NK-92 treated with Interleukin-12 subunit alpha and Interleukin-12 subunit beta, amount 100 ng/mL, for 24 hours (cell line): ENCODE measurements around the gene LRRC4B.
"Not testable (repeated sequence)": the region's sequence is repeated elsewhere in the genome, so short reads cannot be mapped to it uniquely, and the experiment has no call there.

ENCODE experiments used
- DNase-seq: peaks from one replicate; lab custom pipeline; 2025; lab: John Stamatoyannopoulos, UW

Gene LRRC4B, protein sequence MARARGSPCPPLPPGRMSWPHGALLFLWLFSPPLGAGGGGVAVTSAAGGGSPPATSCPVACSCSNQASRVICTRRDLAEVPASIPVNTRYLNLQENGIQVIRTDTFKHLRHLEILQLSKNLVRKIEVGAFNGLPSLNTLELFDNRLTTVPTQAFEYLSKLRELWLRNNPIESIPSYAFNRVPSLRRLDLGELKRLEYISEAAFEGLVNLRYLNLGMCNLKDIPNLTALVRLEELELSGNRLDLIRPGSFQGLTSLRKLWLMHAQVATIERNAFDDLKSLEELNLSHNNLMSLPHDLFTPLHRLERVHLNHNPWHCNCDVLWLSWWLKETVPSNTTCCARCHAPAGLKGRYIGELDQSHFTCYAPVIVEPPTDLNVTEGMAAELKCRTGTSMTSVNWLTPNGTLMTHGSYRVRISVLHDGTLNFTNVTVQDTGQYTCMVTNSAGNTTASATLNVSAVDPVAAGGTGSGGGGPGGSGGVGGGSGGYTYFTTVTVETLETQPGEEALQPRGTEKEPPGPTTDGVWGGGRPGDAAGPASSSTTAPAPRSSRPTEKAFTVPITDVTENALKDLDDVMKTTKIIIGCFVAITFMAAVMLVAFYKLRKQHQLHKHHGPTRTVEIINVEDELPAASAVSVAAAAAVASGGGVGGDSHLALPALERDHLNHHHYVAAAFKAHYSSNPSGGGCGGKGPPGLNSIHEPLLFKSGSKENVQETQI

DNA sequence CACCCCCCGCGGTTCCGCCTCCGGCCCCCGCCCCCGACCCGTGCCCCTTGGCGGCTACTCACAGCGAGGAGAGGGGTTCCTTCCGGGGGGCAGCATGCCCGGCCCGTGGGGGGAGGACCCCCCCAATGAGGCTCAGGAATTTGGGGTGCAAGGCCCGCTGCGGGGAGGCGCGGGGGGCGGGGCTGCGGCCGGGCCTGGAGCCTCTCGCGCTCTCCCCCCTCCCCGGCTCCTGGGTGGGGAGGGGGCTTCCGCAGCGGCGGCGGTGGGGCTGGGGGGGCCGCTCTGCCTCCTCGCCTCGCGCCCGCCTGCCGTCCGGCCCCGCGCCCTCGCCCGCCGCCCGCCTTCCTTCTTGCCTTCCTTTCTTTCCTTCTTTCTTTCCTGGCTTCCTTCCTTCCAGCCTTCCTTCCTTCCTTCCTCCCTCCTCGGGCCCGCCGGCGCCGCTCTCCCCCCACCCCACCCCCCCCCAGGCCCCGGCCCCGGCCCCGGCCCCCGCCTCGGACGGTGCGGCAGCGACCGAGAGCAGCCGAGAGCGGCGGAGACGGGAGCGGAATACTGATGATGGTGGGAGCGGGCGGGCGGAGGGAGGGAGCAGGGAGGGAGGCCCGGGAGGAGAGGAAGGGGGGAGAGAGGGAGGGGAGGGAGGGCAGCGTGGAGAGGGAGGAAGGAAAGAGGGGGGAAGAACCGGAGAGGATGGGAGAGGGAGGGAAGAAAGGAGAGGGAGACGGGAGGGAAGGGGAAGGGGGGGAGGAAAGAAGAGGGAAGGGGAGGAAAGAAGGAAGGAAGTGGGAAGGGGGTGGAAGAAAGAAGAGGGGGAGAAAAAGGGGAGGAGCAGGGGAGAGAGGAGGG lies at the start of gene LRRC4B:
TSS of gene LRRC4B (minus strand) at position 554 of the 846 bp plus-strand sequence. CDS start 19,597 bp downstream, outside the sequence.
- DNase-seq, result no peak

DNA sequence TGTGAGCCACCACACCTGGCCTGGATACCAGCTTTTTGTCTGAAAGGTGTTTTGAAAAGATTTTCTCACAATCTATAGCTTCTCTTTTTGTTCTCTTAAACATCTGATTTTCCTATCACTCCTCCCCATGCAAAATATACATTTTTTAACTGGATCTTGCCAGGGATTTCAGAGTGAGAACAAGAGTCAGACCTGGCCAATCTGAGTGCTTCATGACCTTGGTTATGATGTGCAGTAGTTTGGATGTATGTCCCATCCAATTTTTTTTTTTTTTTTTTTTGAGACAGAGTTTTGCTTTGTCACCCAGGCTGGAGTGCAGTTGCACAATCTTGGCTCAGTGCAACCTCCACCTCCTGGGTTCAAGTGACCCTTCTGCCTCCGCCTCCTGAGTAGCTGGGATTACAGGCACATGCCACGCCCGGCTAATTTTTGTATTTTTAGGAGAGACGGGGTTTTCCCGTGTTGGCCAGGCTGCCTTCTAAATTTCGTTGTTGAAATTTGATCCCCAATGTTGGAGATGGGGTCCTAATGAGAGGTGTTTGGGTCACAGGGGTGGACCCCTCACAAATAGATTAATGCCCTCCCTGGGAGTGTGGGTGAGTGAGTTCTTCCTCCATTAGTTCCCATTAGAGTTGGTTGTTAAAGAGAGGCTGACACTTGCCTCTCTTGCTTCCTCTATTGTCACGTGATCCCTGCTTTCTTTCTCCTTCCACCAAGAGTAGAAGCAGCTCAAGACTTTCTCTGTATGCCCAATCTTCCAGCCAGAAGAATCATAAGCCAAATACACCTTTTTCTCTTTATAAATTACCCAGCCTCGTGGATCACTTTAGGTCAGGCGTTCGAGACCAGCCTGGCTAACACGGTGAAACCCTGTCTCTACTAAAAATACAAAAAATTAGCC lies 44.5 kb upstream of the LRRC4B start:
- not testable (repeated sequence) for DNase-seq

DNA sequence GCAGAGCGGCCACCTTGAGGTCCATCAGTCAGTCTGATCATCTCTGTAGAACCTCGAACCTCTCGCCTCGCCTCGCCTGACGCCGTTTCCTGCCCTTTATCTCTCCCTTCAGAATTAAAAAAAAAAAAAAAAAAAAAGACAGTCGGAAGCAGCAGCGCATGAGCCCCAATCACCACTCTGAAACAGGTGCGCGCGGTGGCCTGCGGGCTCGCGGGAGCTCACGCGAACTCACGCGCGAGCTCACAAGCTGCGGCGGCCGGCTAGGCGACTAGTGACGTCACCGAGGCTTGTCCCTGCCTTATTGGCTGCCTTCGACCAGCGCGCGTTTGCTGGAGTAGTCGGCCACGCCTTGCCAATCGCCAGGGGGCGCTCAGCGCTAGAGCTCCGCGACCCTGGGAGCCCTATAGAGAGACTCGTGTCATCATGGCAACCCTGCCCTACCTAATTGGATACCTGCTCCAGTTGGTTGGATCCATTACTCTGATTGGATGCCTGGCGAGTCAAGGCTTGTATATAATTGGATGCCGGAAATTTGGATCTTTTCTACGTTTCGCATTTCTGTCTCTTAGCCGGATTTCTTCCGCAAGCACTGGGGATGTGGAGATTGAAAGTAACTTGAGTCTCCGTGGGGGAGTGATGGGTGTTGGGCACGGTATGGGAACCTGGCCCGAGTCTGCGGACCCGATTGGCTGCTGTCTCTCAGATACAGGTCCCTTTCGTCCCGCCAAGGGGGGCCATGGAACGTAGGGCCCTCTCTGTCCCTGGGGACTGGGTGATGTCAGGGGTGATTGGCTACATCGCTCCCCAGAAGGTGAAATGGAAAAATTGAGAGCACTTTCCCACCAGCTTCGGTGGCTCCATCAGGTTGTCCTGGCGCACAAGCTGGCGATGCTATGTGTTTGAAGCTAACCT lies 39.9 kb upstream of the LRRC4B start:
- DNase-seq, result no peak

DNA sequence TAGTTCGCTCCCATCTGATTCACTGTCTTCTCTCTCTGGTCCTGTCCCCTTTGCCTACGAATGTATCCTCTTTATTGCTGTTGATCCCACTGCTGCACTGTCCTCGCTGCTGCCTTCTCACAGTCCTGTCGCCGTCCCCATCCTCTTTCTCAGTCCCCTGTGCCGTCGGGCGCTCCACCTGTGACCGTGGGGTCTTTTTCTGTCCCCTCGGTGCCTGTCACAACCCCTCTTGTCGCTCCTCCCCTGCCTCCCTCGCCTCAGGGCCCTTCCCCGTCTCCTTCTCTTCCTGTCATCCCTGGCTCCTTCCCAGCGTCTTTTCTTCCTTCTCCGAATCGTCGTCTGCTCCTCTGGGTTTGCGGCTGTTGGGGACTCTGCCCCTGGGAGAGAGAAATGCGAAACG lies 39.2 kb upstream of the LRRC4B start:
- DNase-seq, result no peak

DNA sequence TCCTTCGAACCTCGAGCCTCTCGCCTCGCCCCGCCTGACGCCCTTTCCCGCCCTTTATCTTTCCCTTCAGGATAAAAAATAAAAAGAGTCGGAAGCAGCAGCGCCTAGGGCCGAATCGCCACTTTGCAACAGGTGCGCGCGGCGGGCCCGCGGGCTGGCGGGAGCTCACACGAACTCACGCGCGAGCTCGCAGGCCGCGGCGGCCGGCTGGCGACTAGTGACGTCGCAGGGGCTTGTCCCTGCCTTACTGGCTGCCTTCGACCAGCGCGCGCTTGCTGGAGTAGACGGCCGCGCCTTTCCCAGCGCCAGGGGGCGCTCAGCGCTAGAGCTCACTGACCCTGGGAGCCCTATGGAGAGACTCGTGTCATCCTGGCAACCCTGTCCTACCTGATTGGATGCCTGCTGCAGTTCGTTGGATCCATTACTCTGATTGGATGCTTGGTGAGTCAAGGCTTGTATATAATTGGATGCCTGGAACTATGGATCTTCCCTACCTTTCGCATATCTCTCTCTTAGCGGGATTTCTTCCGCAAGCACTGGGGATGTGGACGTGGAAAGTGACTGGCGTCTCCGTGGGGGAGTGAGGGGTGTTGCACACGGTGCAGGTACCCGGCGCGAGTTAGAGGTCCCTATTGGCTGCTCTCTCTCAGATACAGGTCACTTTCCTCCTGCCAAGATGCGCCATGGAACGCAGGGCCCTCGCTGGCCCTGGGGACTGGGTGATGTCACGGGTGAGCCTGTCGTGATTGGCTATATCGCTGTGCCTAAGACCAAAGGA lies 38.0 kb upstream of the LRRC4B start:
- not testable (repeated sequence) for DNase-seq

DNA sequence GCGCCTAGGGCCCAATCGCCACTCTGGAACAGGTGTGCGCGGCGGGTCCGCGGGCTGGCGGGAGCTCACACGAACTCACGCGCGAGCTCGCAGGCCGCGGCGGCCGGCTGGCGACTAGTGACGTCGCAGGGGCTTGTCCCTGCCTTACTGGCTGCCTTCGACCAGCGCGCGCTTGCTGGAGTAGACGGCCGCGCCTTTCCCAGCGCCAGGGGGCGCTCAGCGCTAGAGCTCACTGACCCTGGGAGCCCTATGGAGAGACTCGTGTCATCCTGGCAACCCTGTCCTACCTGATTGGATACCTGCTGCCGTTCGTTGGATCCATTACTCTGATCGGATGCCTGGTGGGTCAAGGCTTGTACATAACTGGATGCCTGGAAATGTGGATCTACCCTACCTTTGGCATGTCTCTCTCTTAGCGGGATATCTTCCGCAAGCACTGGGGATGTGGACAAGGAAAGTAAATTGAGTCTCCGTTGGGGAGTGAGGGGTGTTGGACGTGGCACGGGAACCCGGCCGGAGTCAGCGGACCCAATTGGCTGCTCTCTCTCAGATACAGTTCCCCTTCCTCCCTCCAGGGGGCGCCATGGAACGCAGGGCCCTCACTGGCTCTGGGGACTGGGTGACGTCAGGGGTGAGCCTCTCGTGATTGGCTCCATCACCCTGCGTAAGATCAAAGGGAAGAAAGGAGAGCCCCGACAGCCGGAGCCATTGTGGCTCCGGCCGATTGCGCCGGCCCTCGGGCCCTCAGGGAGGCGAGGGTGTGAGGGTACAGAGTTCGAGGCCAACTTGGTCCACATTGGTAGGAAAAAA lies 36.2 kb upstream of the LRRC4B start:
- not testable (repeated sequence) for DNase-seq

DNA sequence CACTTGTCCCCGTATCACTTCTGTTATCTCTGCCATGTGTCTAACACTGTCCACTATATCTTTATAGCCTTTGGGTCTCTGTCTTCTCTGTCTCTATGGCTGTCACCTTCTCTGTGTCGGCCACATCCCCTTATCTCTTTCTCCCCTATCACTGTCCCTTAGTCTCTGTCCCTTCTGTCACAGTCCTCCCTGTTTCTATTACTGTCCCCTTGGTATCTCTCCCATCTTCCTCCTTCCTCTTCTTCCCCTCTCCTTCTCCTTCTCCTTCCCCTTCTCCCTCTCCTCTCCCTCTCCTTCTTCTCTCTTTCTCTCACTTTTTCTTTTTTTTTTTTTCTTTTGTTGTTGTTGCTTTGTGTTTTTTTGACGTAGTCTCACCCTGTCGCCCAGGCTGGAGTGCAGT lies 34.7 kb upstream of the LRRC4B start:
- DNase-seq, result no peak

DNA sequence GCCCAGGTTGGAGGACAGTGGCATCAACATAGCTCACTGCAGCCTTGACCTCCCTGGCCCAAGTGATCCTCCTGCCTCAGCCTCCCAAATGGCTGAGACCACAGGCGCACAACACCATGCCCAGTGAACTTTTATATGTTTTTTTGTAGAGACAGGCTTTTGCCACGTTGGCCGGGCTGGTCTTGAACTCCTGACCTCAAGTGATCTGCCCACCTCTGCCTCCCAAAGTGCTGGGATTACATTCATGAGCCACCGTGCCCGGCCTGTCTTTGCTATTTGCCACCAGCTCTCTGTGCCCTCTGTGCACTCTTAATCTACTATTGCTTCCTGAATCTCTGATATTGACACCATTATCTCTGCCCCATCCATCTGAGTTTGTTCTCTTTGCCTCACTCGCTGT lies 34.3 kb upstream of the LRRC4B start:
- DNase-seq, result no peak

DNA sequence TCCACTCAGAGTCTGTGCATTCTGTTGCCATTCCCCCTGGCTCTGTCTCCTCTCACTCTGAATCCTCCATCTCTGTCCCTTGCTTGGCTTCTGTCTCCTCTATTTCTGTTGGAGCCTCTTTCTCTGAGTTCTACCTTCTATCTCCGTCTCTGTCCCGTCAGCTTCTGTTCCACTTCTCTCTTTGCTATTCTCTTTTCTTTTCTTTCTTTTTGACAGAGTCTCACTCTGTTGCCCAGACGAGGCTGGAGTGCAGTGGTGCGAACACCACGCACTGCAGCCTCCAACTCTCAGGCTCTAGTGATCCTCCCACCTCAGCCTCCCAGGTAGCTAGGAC lies 33.8 kb upstream of the LRRC4B start:
- no peak for DNase-seq

DNA sequence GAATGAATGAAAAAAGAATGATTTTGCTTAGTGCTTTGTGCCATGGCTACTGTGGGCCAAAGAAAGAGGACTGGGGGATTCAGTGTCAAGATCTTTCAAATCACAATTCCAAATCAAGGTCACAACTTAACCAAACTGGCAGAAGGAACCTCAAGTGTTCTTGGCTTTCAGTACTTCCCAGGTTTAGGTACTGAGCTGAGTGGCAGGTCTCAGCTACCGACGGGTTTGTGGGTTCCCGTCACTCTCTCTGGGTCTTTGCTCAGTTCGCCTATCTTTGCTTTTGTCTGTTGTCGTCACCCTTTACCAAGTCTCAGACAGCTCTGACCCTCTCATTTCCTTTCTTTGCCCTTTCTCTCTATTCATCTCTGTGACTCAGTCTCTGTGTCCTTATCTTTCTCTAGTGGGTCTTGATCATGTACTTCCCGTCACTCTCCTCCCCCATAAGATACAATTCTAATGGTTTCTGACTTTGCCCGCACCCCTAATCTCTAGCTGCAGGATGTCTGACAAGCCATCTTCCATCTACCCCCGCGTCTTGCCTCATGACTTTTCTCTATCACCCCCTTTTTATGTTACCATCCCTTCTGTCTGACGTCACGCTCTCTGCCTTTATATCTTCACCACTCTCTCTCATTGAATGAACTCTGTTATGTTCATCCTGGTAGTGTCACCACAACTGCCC lies 33.3 kb upstream of the LRRC4B start:
- no peak for DNase-seq

DNA sequence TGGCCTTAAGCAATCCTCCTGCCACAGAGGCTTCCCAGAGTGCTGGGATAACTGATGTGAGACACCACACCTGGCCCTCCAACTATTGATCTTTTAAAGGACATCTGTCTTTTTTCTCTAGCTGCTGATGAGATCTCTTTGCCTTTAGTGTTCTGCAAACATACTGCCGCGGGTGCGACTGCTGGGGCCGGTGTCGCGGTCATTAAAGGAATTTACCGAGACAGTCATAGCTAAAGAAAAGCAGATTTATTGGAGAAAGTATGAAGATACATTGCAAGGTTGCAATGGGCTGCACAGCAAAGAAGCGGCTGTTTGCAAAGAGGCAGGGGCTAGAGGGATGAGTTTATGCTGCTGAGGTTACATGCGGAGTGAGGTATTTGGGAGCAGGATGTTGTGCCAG lies 31.2 kb upstream of the LRRC4B start:
- DNase-seq, result no peak

DNA sequence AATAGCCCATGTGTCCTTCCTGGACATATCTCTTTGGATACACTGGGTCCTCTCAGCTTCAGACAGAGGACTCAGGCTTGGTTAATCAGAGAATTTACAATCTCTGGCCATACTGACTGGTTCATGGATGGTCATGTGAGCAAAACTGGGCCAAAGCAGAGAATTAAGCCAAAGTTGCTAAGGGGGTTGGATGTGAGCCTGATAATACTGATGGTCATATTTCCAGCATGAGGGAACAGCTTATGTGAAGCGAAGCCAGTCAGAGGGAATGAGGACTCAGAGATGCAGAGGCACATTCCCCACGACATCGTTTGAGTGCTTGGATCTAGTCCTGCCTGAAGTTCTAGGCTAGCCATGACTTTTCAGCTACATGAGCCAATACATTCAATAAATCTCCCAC lies 22.0 kb upstream of the LRRC4B start:
- DNase-seq, result no peak

DNA sequence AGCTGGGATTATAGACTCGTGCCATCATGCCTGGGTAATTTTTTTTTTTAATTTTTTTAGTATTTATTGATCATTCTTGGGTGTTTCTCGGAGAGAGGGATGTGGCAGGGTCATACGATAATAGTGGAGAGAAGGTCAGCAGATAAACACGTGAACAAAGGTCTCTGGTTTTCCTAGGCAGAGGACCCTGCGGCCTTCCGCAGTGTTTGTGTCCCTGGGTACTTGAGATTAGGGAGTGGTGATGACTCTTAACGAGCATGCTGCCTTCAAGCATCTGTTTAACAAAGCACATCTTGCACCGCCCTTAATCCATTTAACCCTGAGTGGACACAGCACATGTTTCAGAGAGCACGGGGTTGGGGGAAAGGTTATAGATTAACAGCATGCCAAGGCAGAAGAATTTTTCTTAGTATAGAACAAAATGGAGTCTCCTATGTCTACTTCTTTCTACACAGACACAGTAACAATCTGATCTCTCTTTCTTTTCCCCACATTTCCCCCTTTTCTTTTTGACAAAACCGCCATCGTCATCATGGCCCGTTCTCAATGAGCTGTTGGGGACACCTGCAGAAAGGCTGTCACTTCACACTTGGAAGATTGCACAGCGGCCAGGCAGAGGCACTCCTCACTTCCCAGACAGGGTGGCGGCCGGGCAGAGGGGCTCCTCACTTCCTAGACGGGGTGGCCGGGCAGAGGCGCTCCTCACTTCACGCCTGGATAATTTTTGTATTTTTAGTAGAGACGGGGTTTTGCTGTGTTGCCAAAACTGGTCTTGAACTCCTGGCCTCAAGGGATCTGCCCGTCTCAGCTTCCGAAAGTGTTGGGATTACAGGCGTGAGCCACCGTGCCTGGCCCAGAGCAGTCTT lies 13.8 kb upstream of the LRRC4B start:
- DNase-seq, result not testable (repeated sequence)

DNA sequence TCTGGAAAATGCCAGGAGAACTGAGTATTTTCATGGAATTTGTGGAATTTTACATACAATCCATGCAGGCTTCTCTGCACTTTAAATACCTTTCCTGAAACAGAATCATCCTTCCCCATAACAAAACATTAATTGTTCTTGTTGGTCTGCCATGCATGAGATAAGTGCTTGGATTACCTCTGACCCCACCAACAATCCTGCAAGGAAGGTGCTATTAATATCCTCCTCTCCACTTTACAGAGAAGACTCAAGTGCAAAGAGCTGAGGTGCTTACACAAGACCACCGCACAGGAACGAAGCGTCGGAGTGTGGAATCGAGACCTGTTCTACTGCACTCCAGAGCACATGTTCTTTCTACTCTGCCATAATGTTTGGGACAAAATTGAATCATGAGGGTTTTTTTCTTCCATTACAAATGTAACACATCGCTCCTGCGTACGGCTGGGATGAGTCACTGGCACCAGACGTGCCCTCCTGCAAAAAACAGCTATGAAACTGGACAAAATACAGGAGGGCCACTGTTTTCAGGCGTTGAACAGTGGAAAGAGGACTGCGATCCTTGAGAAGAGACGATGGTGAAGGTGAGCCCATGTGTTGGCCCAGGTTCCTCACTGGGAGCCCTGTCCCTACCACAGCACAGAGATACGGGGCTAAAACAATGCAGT lies 12.9 kb upstream of the LRRC4B start:
- no peak for DNase-seq

DNA sequence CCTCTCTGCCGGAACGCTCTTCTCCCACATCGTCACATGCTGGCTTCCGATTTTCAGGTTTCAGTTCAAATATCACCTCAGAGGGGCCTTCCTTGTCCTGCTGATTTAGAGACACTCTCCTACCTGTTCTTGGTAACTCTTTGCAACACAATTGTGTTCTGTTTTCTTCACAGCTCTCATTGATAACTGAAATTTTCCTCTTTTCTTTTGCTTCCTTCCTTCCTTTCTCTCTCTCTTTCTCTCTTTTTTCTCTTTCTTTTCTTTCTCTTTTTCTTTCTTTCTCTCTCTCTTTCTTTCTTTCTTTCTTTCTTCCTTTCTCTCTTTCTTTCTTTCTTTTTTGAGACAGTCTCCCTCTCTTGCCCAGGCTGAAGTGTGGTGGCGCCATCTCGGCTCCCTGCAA lies 12.0 kb upstream of the LRRC4B start:
- no peak for DNase-seq

DNA sequence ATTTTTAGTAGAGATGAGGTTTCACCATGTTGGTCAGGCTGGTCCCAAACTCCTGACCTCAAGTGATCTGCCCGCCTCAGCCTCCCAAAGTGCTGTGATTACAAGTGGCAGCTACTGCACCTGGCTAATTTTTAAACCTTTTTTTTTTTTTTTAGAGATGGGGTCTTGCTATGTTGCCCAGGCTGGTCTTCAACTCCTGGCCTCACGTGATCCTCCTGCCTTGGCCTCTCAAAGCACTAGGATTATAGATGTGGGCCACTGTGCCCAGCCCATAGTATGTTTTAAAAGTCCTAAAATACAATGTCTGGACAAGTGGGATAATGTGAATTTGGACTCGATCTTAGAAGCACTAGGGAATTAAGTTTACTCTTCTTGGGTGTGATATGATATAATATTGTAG lies 8.5 kb upstream of the LRRC4B start:
- DNase-seq, result not testable (repeated sequence)
